ENCODE measurements around the gene FHOD3.

FHOD3 gene

GRCh38 chr18:36441426-36442240, 144.1 kb downstream of the FHOD3 start:
- H3K36me3 ChIP-seq (ENCODE audit: control insufficient read depth in 1 of 2, insufficient read depth in 2 of 2, low read length in 2 of 2): no peaks in the 10 kb centered on the region
- peak overlapping the region in 1 of 2 donors; percentile 3 for H3K4me3 ChIP-seq (ENCODE audit: low read depth in 1 of 2, low read length in 2 of 2)
- no peaks in the 10 kb centered on the region for H3K9me3 ChIP-seq (ENCODE audit: control insufficient read depth in 1 of 2, low read length in 2 of 2)
- peaks cover 0 to 35% of the 10 kb centered on the region in 2 donors for H3K4me1 ChIP-seq (ENCODE audit: control insufficient read depth in 1 of 2, insufficient read depth in 2 of 2, low read length in 2 of 2)
- H3K27ac ChIP-seq (ENCODE audit: low read length): peak overlapping the region; percentile 1
- H3K27me3 ChIP-seq (ENCODE audit: low read depth, low read length): no peaks in the 10 kb centered on the region

GRCh38 chr18:36442717-36443116, 145.2 kb downstream of the FHOD3 start:
- no peak overlapping the region for H3K4me3 ChIP-seq (ENCODE audit: low read depth in 1 of 2, low read length in 2 of 2)
- H3K36me3 ChIP-seq (ENCODE audit: control insufficient read depth in 1 of 2, insufficient read depth in 2 of 2, low read length in 2 of 2): no peaks in the 10 kb centered on the region
- H3K27ac ChIP-seq (ENCODE audit: low read length): no peak overlapping the region
- no peaks in the 10 kb centered on the region for H3K9me3 ChIP-seq (ENCODE audit: control insufficient read depth in 1 of 2, low read length in 2 of 2)
- H3K4me1 ChIP-seq (ENCODE audit: control insufficient read depth in 1 of 2, insufficient read depth in 2 of 2, low read length in 2 of 2): peaks cover 0 to 35% of the 10 kb centered on the region in 2 donors
- no peaks in the 10 kb centered on the region for H3K27me3 ChIP-seq (ENCODE audit: low read depth, low read length)

GRCh38 chr18:36446059-36446458, 148.5 kb downstream of the FHOD3 start:
- H3K36me3 ChIP-seq (ENCODE audit: control insufficient read depth in 1 of 2, insufficient read depth in 2 of 2, low read length in 2 of 2): no peaks in the 10 kb centered on the region
- H3K4me3 ChIP-seq (ENCODE audit: low read depth in 1 of 2, low read length in 2 of 2): no peak overlapping the region
- H3K4me1 ChIP-seq (ENCODE audit: control insufficient read depth in 1 of 2, insufficient read depth in 2 of 2, low read length in 2 of 2): peaks cover 0 to 21% of the 10 kb centered on the region in 2 donors
- H3K27me3 ChIP-seq (ENCODE audit: low read depth, low read length): no peaks in the 10 kb centered on the region
- no peak overlapping the region for H3K27ac ChIP-seq (ENCODE audit: low read length)
- H3K9me3 ChIP-seq (ENCODE audit: control insufficient read depth in 1 of 2, low read length in 2 of 2): no peaks in the 10 kb centered on the region

GRCh38 chr18:36448384-36449290, 151.1 kb downstream of the FHOD3 start:
- H3K36me3 ChIP-seq (ENCODE audit: control insufficient read depth in 1 of 2, insufficient read depth in 2 of 2, low read length in 2 of 2): no peaks in the 10 kb centered on the region
- peaks cover 0 to 8% of the 10 kb centered on the region in 2 donors for H3K4me1 ChIP-seq (ENCODE audit: control insufficient read depth in 1 of 2, insufficient read depth in 2 of 2, low read length in 2 of 2)
- no peaks in the 10 kb centered on the region for H3K9me3 ChIP-seq (ENCODE audit: control insufficient read depth in 1 of 2, low read length in 2 of 2)
- H3K4me3 ChIP-seq (ENCODE audit: low read depth in 1 of 2, low read length in 2 of 2): no peak overlapping the region
- H3K27me3 ChIP-seq (ENCODE audit: low read depth, low read length): no peaks in the 10 kb centered on the region
- no peak overlapping the region for H3K27ac ChIP-seq (ENCODE audit: low read length)

GRCh38 chr18:36449451-36449850, 151.9 kb downstream of the FHOD3 start:
- Histone ChIP-seq H3K4me3 (ENCODE audit: low read depth in 1 of 2, low read length in 2 of 2) (no peak overlapping the region), H3K27ac (ENCODE audit: low read length) (no peak overlapping the region), H3K36me3 (ENCODE audit: control insufficient read depth in 1 of 2, insufficient read depth in 2 of 2, low read length in 2 of 2) (no peaks in the 10 kb centered on the region), H3K9me3 (ENCODE audit: control insufficient read depth in 1 of 2, low read length in 2 of 2) (no peaks in the 10 kb centered on the region), H3K27me3 (ENCODE audit: low read depth, low read length) (no peaks in the 10 kb centered on the region), H3K4me1 (ENCODE audit: control insufficient read depth in 1 of 2, insufficient read depth in 2 of 2, low read length in 2 of 2) (peaks cover 0 to 8% of the 10 kb centered on the region in 2 donors)

GRCh38 chr18:36450264-36450663, 152.8 kb downstream of the FHOD3 start:
- Histone ChIP-seq H3K36me3 (ENCODE audit: control insufficient read depth in 1 of 2, insufficient read depth in 2 of 2, low read length in 2 of 2) (no peaks in the 10 kb centered on the region), H3K9me3 (ENCODE audit: control insufficient read depth in 1 of 2, low read length in 2 of 2) (no peaks in the 10 kb centered on the region), H3K4me3 (ENCODE audit: low read depth in 1 of 2, low read length in 2 of 2) (no peak overlapping the region), H3K27ac (ENCODE audit: low read length) (no peak overlapping the region), H3K4me1 (ENCODE audit: control insufficient read depth in 1 of 2, insufficient read depth in 2 of 2, low read length in 2 of 2) (peaks cover 0 to 8% of the 10 kb centered on the region in 2 donors), H3K27me3 (ENCODE audit: low read depth, low read length) (no peaks in the 10 kb centered on the region)

GRCh38 chr18:36451454-36452251, 154.1 kb downstream of the FHOD3 start:
- H3K4me1 ChIP-seq (ENCODE audit: control insufficient read depth in 1 of 2, insufficient read depth in 2 of 2, low read length in 2 of 2): no peaks in the 10 kb centered on the region
- no peaks in the 10 kb centered on the region for H3K9me3 ChIP-seq (ENCODE audit: control insufficient read depth in 1 of 2, low read length in 2 of 2)
- no peaks in the 10 kb centered on the region for H3K36me3 ChIP-seq (ENCODE audit: control insufficient read depth in 1 of 2, insufficient read depth in 2 of 2, low read length in 2 of 2)
- no peak overlapping the region for H3K27ac ChIP-seq (ENCODE audit: low read length)
- H3K27me3 ChIP-seq (ENCODE audit: low read depth, low read length): no peaks in the 10 kb centered on the region
- no peak overlapping the region for H3K4me3 ChIP-seq (ENCODE audit: low read depth in 1 of 2, low read length in 2 of 2)

- no peaks in the 10 kb centered on the region for H3K9me3 ChIP-seq (ENCODE audit: control insufficient read depth in 1 of 2, low read length in 2 of 2)
- H3K27ac ChIP-seq (ENCODE audit: low read length): no peak overlapping the region
- no peaks in the 10 kb centered on the region for H3K27me3 ChIP-seq (ENCODE audit: low read depth, low read length)
- H3K36me3 ChIP-seq (ENCODE audit: control insufficient read depth in 1 of 2, insufficient read depth in 2 of 2, low read length in 2 of 2): no peaks in the 10 kb centered on the region
- no peaks in the 10 kb centered on the region for H3K4me1 ChIP-seq (ENCODE audit: control insufficient read depth in 1 of 2, insufficient read depth in 2 of 2, low read length in 2 of 2)
- H3K4me3 ChIP-seq (ENCODE audit: low read depth in 1 of 2, low read length in 2 of 2): no peak overlapping the region
Observed at GRCh38 chr18:36454245-36454644, 156.7 kb downstream of the FHOD3 start.

GRCh38 chr18:36454848-36455458, 157.4 kb downstream of the FHOD3 start:
- no peaks in the 10 kb centered on the region for H3K9me3 ChIP-seq (ENCODE audit: control insufficient read depth in 1 of 2, low read length in 2 of 2)
- no peaks in the 10 kb centered on the region for H3K36me3 ChIP-seq (ENCODE audit: control insufficient read depth in 1 of 2, insufficient read depth in 2 of 2, low read length in 2 of 2)
- H3K4me1 ChIP-seq (ENCODE audit: control insufficient read depth in 1 of 2, insufficient read depth in 2 of 2, low read length in 2 of 2): no peaks in the 10 kb centered on the region
- no peak overlapping the region for H3K4me3 ChIP-seq (ENCODE audit: low read depth in 1 of 2, low read length in 2 of 2)
- H3K27ac ChIP-seq (ENCODE audit: low read length): no peak overlapping the region
- no peaks in the 10 kb centered on the region for H3K27me3 ChIP-seq (ENCODE audit: low read depth, low read length)

- Histone ChIP-seq H3K36me3 (ENCODE audit: control insufficient read depth in 1 of 2, insufficient read depth in 2 of 2, low read length in 2 of 2) (no peaks in the 10 kb centered on the region), H3K27ac (ENCODE audit: low read length) (no peak overlapping the region), H3K4me1 (ENCODE audit: control insufficient read depth in 1 of 2, insufficient read depth in 2 of 2, low read length in 2 of 2) (no peaks in the 10 kb centered on the region), H3K4me3 (ENCODE audit: low read depth in 1 of 2, low read length in 2 of 2) (no peak overlapping the region), H3K27me3 (ENCODE audit: low read depth, low read length) (no peaks in the 10 kb centered on the region), H3K9me3 (ENCODE audit: control insufficient read depth in 1 of 2, low read length in 2 of 2) (no peaks in the 10 kb centered on the region)
Observed at GRCh38 chr18:36455931-36456330, 158.4 kb downstream of the FHOD3 start.
